ENCODE measurements around the gene RUFY3. TPM values are rescaled to one million over a fixed set of nuclear protein-coding genes. Genes with fewer than 3 reads are reported as not detected.
A peak's percentile ranks its signal among the peaks of the same experiment; 100 is the strongest.

RUFY3 gene
- total and polyA plus RNA-seq, 2 of the 4 experiments (the other 2 are of a cell fraction) = 19.6 to 28.9 TPM

- no peak overlapping the region for H2AFZ ChIP-seq (replicated peaks; ENCODE audit: low read length, poor library complexity)
- no peak for DNase-seq
- no peaks in the 10 kb centered on the region for H3K27me3 ChIP-seq (ENCODE audit: control insufficient read depth, insufficient read depth, low read length)
- H4K8ac ChIP-seq (ENCODE audit: low read depth in 2 of 2, low read length in 2 of 2) = no peak overlapping the region
- peaks cover 19% of the 10 kb centered on the region for H3K36me3 ChIP-seq (ENCODE audit: control insufficient read depth, insufficient read depth, low read length)
- CTCF ChIA-PET = no interaction called here
- no peak overlapping the region for H3K27ac ChIP-seq (ENCODE audit: insufficient read depth, low read length)
- no CpG with 5 or more reads among the region's 3 CpGs for WGBS, 2 experiments (ENCODE audit: extremely low coverage in 2 of 2, insufficient read length in 1 of 2)
- no peak overlapping the region for H3K9ac ChIP-seq (ENCODE audit: low read depth, low read length)
- H4K5ac ChIP-seq (ENCODE audit: low read depth, low read length) = no peak overlapping the region
- no peak for TF ChIP-seq MXI1 (IDR thresholded peaks at IDR 0.05; ENCODE audit: borderline replicate concordance, low read depth, low read length)
- TF ChIP-seq SMC3 (IDR thresholded peaks at IDR 0.05; ENCODE audit: low read depth, low read length) = no peak
- intact Hi-C loops (cut with micrococcal nuclease) (no loop called here), in situ Hi-C loops (cut with MboI; ENCODE audit: low sequenced_read_pairs) (no loop called here), dilution Hi-C loops (cut with HindIII; ENCODE audit: low sequenced_read_pairs, unreplicated experiment) (no loop called here)
- no peak overlapping the region for H4K91ac ChIP-seq (ENCODE audit: insufficient read depth, low read depth, low read length)
- no peak overlapping the region for H2AK9ac ChIP-seq (replicated peaks; ENCODE audit: low read depth, low read length, poor library complexity)
- H2BK120ac ChIP-seq (ENCODE audit: low read depth, low read length) = no peak overlapping the region
- H3K56ac ChIP-seq (ENCODE audit: extremely low read depth, insufficient read depth, low read length) = no peak overlapping the region
- no peak overlapping the region for H3K4me2 ChIP-seq (ENCODE audit: low read depth, low read length)
- H3K4me3 ChIP-seq (ENCODE audit: insufficient read depth, low read depth, low read length) = no peak overlapping the region
- no TSS peak for BruUV-seq (replicated peaks)
- no peak overlapping the region for H3K4ac ChIP-seq (ENCODE audit: low read depth, low read length)
- no peak overlapping the region for H2BK5ac ChIP-seq (ENCODE audit: low read depth, low read length, poor library complexity, severe bottlenecking)
- 0 out of 2 replicates have a peak, but pooled peaks cover 2% of the 10 kb centered on the region for H3K4me1 ChIP-seq (ENCODE audit: control insufficient read depth, insufficient read depth, low read length)
- H3K9me1 ChIP-seq (ENCODE audit: insufficient read depth, low read length) = no peaks in the 10 kb centered on the region; the same call in 1 of the 2 replicates
- 0 out of 2 replicates have a peak overlapping the region, but pooled peaks have one; percentile 42 for H3K23ac ChIP-seq (ENCODE audit: low read depth, low read length)
- H3K79me1 ChIP-seq (ENCODE audit: low read depth in 1 of 2, low read length in 2 of 2) = peaks cover 11 to 41% of the 10 kb centered on the region in 2 experiments; a peak in 3 of 4 replicates
- no peak overlapping the region for H2AK5ac ChIP-seq (ENCODE audit: low read depth, low read length)
- H3K18ac ChIP-seq (ENCODE audit: low read depth, low read length) = no peak overlapping the region
- no peaks in the 10 kb centered on the region for H4K20me1 ChIP-seq (ENCODE audit: insufficient read depth, low read length)
- ATAC-seq (ENCODE audit: low read depth) = no peak
- no peak overlapping the region for H3K14ac ChIP-seq (replicated peaks; ENCODE audit: low read depth, low read length)
- no peaks in the 10 kb centered on the region for H3K9me3 ChIP-seq (ENCODE audit: control insufficient read depth, insufficient read depth, low read length)
- POLR2A ChIA-PET (ENCODE audit: unreplicated experiment) = no interaction called here
- no peak overlapping the region for H2BK20ac ChIP-seq (ENCODE audit: low read depth, low read length)
- H2BK15ac ChIP-seq (ENCODE audit: low read depth, low read length) = no peak overlapping the region
These were observed 39.6 kb downstream of the RUFY3 start for GRCh38 chr4:70761276-70761816.

Data from IMR-90 (cell line).